Measurements from ENCODE around the gene UGT1A8. TPM values are rescaled to one million over a fixed set of nuclear protein-coding genes. Genes with fewer than 3 reads are reported as not detected.

The UGT1A8 gene
- total and polyA plus RNA-seq, 2 experiments from 2014 or later: 0.10 TPM; not detected in 1

DNA sequence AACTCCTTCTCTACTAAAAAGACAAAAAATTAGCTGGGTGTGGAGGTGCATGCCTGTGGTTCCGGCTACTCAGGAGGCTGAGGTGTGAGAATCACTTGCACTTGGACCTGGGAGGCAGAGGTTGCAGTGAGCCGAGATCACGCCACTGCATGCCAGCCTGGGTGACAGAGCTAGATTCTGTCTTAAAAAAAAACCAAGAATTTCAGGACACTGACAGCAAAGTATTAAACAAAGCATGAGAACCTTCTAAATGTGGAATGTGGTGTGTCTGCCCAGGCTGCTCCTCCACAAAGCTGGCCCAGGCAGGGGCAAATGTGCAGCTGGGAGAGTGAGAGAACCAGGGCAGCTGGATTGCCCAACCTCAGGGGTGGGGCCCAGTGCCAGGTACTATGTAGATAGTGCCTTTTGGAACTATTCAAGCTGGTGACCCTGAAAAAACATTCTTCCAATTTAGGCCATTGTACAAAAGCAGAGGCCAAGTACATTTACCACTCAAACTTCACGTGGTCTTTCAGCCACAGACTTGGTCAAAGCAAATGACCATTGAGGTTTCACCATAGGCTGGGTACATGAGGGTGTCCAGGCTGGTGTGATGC lies 88.6 kb downstream of the UGT1A8 start:
- Histone ChIP-seq H2AFZ (no peak overlapping the region), H3K27ac (no peak overlapping the region), H3K4me1 (ENCODE audit: insufficient read depth) (no peaks in the 10 kb centered on the region), H3K79me2 (no peaks in the 10 kb centered on the region), H3K27me3 (no peaks in the 10 kb centered on the region), H4K20me1 (ENCODE audit: insufficient read depth, poor library complexity, severe bottlenecking) (no peaks in the 10 kb centered on the region), H3K4me3 (no peak overlapping the region), H3K4me2 (no peak overlapping the region), H3K9me3 (ENCODE audit: low read depth) (no peaks in the 10 kb centered on the region), H3K36me3 (replicated peaks; ENCODE audit: insufficient read depth, low read depth) (no peaks in the 10 kb centered on the region), H3K9me2 (replicated peaks; ENCODE audit: insufficient read depth) (no peaks in the 10 kb centered on the region)
- TF ChIP-seq EZH2 (IDR thresholded peaks at IDR 0.05; ENCODE audit: borderline replicate concordance): no peak
- TF ChIP-seq, protein P1, sequence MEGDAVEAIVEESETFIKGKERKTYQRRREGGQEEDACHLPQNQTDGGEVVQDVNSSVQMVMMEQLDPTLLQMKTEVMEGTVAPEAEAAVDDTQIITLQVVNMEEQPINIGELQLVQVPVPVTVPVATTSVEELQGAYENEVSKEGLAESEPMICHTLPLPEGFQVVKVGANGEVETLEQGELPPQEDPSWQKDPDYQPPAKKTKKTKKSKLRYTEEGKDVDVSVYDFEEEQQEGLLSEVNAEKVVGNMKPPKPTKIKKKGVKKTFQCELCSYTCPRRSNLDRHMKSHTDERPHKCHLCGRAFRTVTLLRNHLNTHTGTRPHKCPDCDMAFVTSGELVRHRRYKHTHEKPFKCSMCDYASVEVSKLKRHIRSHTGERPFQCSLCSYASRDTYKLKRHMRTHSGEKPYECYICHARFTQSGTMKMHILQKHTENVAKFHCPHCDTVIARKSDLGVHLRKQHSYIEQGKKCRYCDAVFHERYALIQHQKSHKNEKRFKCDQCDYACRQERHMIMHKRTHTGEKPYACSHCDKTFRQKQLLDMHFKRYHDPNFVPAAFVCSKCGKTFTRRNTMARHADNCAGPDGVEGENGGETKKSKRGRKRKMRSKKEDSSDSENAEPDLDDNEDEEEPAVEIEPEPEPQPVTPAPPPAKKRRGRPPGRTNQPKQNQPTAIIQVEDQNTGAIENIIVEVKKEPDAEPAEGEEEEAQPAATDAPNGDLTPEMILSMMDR (IDR thresholded peaks at IDR 0.05; ENCODE audit: poor library complexity): no peak
- no peak for TF ChIP-seq EZH2phosphoT487 (IDR thresholded peaks at IDR 0.05; ENCODE audit: low read depth, severe bottlenecking, unreplicated experiment)
- no peak for DNase-seq (ENCODE audit: low spot score)
- WGBS (ENCODE audit: low lambda C conversion rate, missing lambda C conversion rate): 80% methylated on average over 4 of the region's 4 CpGs

DNA sequence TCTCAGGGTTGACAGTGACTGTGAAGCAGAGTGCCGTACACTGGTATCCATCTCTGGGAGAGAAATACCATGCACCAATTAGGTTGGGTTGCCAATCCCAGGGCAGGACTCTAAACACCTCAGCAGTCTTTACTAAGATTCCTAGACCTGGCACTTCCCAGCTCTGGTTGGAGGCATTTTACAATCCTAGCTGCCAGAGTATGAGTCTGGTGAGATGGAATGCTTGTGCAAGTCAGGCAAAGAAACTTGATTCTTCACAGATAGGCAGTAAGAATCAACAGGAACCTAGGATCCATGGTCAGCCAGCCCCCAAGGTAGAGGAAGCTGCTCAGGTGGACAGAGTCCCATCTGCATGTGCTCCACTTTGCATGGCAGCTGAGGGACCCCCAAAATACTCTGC lies 89.3 kb downstream of the UGT1A8 start:
- Histone ChIP-seq H3K9me3 (ENCODE audit: low read depth) (no peaks in the 10 kb centered on the region), H3K9me2 (replicated peaks; ENCODE audit: insufficient read depth) (no peaks in the 10 kb centered on the region), H4K20me1 (ENCODE audit: insufficient read depth, poor library complexity, severe bottlenecking) (no peaks in the 10 kb centered on the region), H3K27ac (no peak overlapping the region), H3K4me3 (no peak overlapping the region), H2AFZ (no peak overlapping the region), H3K36me3 (replicated peaks; ENCODE audit: insufficient read depth, low read depth) (no peaks in the 10 kb centered on the region), H3K4me2 (no peak overlapping the region), H3K4me1 (ENCODE audit: insufficient read depth) (no peaks in the 10 kb centered on the region), H3K79me2 (no peaks in the 10 kb centered on the region), H3K27me3 (no peaks in the 10 kb centered on the region)
- WGBS (ENCODE audit: low lambda C conversion rate, missing lambda C conversion rate): 82% methylated on average over 1 of the region's 1 CpG
- no peak for DNase-seq (ENCODE audit: low spot score)
- no peak for TF ChIP-seq EZH2 (IDR thresholded peaks at IDR 0.05; ENCODE audit: borderline replicate concordance)
- TF ChIP-seq EZH2phosphoT487 (IDR thresholded peaks at IDR 0.05; ENCODE audit: low read depth, severe bottlenecking, unreplicated experiment): no peak

DNA sequence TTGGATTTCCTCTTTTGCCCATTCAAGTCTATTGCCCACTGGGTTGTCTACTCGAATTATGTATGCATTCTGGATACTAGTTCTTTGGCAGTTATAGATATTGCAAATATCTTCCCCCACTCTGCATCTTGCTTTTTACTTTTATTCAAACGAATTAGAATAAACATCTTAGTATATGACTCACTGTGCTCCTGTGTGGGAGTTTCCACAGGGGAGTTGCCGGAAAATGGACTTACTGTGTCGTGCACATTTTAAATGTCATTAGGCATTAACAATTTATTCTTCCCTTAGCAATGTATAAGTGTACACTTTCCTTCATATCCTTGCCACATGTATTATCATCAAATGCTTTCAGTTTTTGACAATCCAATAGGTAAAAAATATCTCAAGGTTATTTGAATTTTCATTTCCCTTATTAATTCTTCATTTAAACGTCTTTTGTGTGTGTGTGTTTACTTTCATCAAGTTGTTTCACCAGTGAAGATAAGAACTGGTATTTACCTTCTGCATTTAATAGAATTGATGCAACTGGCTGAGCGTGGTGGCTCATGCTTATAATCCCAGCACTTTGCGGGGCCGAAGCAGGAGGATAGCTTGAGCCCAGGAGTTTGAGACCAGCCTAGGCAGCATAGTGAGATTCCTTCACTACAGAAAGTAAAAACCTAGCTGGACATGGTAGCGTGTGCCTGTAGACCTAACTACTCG lies 90.7 kb downstream of the UGT1A8 start:
- Histone ChIP-seq H3K4me1 (ENCODE audit: insufficient read depth) (no peaks in the 10 kb centered on the region), H3K27me3 (no peaks in the 10 kb centered on the region), H3K4me2 (no peak overlapping the region), H3K79me2 (no peaks in the 10 kb centered on the region), H3K27ac (no peak overlapping the region), H3K36me3 (replicated peaks; ENCODE audit: insufficient read depth, low read depth) (no peaks in the 10 kb centered on the region), H3K9me3 (ENCODE audit: low read depth) (no peaks in the 10 kb centered on the region), H3K9me2 (replicated peaks; ENCODE audit: insufficient read depth) (no peaks in the 10 kb centered on the region), H3K4me3 (no peak overlapping the region), H2AFZ (no peak overlapping the region), H4K20me1 (ENCODE audit: insufficient read depth, poor library complexity, severe bottlenecking) (no peaks in the 10 kb centered on the region)
- TF ChIP-seq EZH2 (IDR thresholded peaks at IDR 0.05; ENCODE audit: borderline replicate concordance) (no peak), EZH2phosphoT487 (IDR thresholded peaks at IDR 0.05; ENCODE audit: low read depth, severe bottlenecking, unreplicated experiment) (no peak)
- TF ChIP-seq, protein P1 (IDR thresholded peaks at IDR 0.05; ENCODE audit: poor library complexity): no peak
- DNase-seq (ENCODE audit: low spot score): no peak
- 79% methylated on average over 10 of the region's 10 CpGs for WGBS (ENCODE audit: low lambda C conversion rate, missing lambda C conversion rate)

DNA sequence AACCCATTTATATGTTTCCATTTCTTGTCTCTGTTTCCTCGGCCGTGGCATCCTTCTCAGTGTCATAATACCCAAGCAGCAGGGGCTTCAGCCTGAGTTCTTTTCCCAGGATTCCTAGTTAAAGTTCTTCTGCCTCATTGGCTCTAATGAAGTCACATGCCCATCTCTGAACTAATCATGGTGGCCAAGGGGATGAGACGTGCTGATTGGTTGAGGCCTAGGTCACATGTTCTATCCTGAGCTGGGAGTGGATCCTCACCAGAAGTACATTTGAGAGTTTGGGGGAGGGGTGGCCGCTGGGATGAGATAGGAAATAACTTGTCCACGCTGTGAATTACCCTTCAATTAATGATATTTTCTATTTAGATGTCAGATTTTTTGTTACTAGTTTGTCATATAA lies 91.5 kb downstream of the UGT1A8 start:
- Histone ChIP-seq H3K27ac (no peak overlapping the region), H2AFZ (no peak overlapping the region), H3K9me2 (replicated peaks; ENCODE audit: insufficient read depth) (no peaks in the 10 kb centered on the region), H3K79me2 (no peaks in the 10 kb centered on the region), H3K4me3 (no peak overlapping the region), H3K27me3 (no peaks in the 10 kb centered on the region), H3K4me2 (no peak overlapping the region), H3K36me3 (replicated peaks; ENCODE audit: insufficient read depth, low read depth) (no peaks in the 10 kb centered on the region), H3K4me1 (ENCODE audit: insufficient read depth) (no peaks in the 10 kb centered on the region), H3K9me3 (ENCODE audit: low read depth) (no peaks in the 10 kb centered on the region), H4K20me1 (ENCODE audit: insufficient read depth, poor library complexity, severe bottlenecking) (no peaks in the 10 kb centered on the region)
- TF ChIP-seq EZH2phosphoT487 (IDR thresholded peaks at IDR 0.05; ENCODE audit: low read depth, severe bottlenecking, unreplicated experiment) (no peak), EZH2 (IDR thresholded peaks at IDR 0.05; ENCODE audit: borderline replicate concordance) (no peak)
- TF ChIP-seq, protein P1 (IDR thresholded peaks at IDR 0.05; ENCODE audit: poor library complexity): no peak
- 96% methylated on average over 5 of the region's 5 CpGs for WGBS (ENCODE audit: low lambda C conversion rate, missing lambda C conversion rate)
- DNase-seq (ENCODE audit: low spot score): no peak

Measured in hepatocyte (in vitro differentiated cells).